ENCODE results near the gene ODC1. TPM values are rescaled to one million over a fixed set of nuclear protein-coding genes. Genes with fewer than 3 reads are reported as not detected.
"Not testable (repeated sequence)": the region's sequence is repeated elsewhere in the genome, so short reads cannot be mapped to it uniquely, and the experiment has no call there.

Gene ODC1
- total and polyA plus RNA-seq, 10 donors: 28.9 to 84.3 (median 63.4) TPM

- H3K27ac ChIP-seq: peak overlapping the region in 6 of 8 donors; percentile 87 to 95 (median 92)
- no peaks in the 10 kb centered on the region for H3K27me3 ChIP-seq (replicated peaks in 1 of 7)
- WGBS, 5 donors: 66 to 79% (median 78%) methylated on average over 6 of the region's 6 CpGs
- TF ChIP-seq POLR2A (IDR thresholded peaks at IDR 0.05) (no peak), POLR2AphosphoS5 (IDR thresholded peaks at IDR 0.05) (no peak), CTCF (IDR thresholded peaks at IDR 0.05 in 8 of 11, conservative IDR thresholded peaks at IDR 0.05 in 3 of 11) (no peak)
- no peak for DNase-seq
- peaks cover 3 to 34% (median 32%) of the 10 kb centered on the region in 6 donors for H3K36me3 ChIP-seq
- intact Hi-C loops (cut with DNase I; ENCODE audit: low total_unique reads): no loop called here
- no peaks in the 10 kb centered on the region for H3K9me3 ChIP-seq
- peaks cover 21 to 65% (median 52%) of the 10 kb centered on the region in 6 donors for H3K4me1 ChIP-seq
- H3K4me3 ChIP-seq: peak overlapping the region in 7 of 8 donors; percentile 3 to 74 (median 62)
Observed at GRCh38 chr2:10446631-10447030, 1.5 kb downstream of the ODC1 start.

- 79 to 83% (median 81%) methylated on average over 5 of the region's 5 CpGs for WGBS, 5 donors
- Histone ChIP-seq H3K36me3 (peaks cover 3 to 54% (median 54%) of the 10 kb centered on the region in 6 donors), H3K9me3 (no peaks in the 10 kb centered on the region), H3K4me1 (peaks cover 18 to 55% (median 46%) of the 10 kb centered on the region in 6 donors), H3K4me3 (no peak overlapping the region), H3K27me3 (replicated peaks in 1 of 7) (no peaks in the 10 kb centered on the region), H3K27ac (peak overlapping the region in 1 of 8 donors; percentile 15)
- intact Hi-C loops (cut with DNase I; ENCODE audit: low total_unique reads): no loop called here
- no peak for DNase-seq
- TF ChIP-seq POLR2AphosphoS5 (IDR thresholded peaks at IDR 0.05) (no peak), CTCF (IDR thresholded peaks at IDR 0.05 in 8 of 11, conservative IDR thresholded peaks at IDR 0.05 in 3 of 11) (no peak), POLR2A (IDR thresholded peaks at IDR 0.05) (no peak)
Observed at GRCh38 chr2:10444463-10444862, 3.7 kb downstream of the ODC1 start.

GRCh38 chr2:10442469-10443126 is 5.5 kb downstream of the ODC1 start:
- H3K27ac ChIP-seq; H3K27me3 ChIP-seq (replicated peaks in 1 of 7); H3K9me3 ChIP-seq; intact Hi-C loops (cut with DNase I; ENCODE audit: low total_unique reads); H3K4me3 ChIP-seq; DNase-seq: not testable (repeated sequence)
- Histone ChIP-seq H3K36me3 (peaks cover 3 to 67% (median 58%) of the 10 kb centered on the region in 6 donors), H3K4me1 (peaks cover 15 to 43% (median 34%) of the 10 kb centered on the region in 6 donors)
- WGBS, 5 donors: 91 to 97% (median 94%) methylated on average over 2 of the region's 2 CpGs

- TF ChIP-seq POLR2AphosphoS5 (IDR thresholded peaks at IDR 0.05) (no peak), CTCF (IDR thresholded peaks at IDR 0.05 in 8 of 11, conservative IDR thresholded peaks at IDR 0.05 in 3 of 11) (no peak), POLR2A (IDR thresholded peaks at IDR 0.05) (no peak)
- H3K4me3 ChIP-seq: no peak overlapping the region
- H3K27me3 ChIP-seq (replicated peaks in 1 of 7): no peaks in the 10 kb centered on the region
- WGBS, 5 donors: 92 to 95% (median 94%) methylated on average over 8 of the region's 8 CpGs
- no peak for DNase-seq
- peaks cover 11 to 37% (median 28%) of the 10 kb centered on the region in 6 donors for H3K4me1 ChIP-seq
- H3K27ac ChIP-seq: no peak overlapping the region
- no peaks in the 10 kb centered on the region for H3K9me3 ChIP-seq
- intact Hi-C loops (cut with DNase I; ENCODE audit: low total_unique reads): no loop called here
- peaks cover 3 to 67% (median 58%) of the 10 kb centered on the region in 6 donors for H3K36me3 ChIP-seq
Observed at GRCh38 chr2:10441948-10442347, 6.2 kb downstream of the ODC1 start.

Data from spleen (tissue), 11 donors.